Measurements from ENCODE around the gene GKN2.

Gene GKN2

DNA sequence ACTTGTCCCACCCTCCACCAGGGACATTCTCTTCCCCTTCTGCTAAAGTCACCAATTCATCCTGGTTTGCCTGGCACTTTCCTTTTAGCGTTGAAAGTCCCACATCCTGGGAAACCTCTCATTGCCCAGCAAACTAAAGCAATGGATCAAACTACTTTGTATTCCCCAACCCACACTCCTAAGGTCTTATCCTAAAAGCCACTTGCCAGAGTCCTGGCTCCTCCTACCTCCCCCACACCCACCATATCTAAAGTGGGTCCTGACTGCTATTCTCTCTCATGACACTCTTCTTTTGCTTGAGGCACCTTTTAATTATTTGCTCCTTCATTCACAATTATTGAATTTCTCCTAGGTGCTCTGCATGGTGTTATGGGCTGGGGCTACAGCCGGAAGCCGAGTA is 40.6 kb downstream of the GKN2 start:
- H3K4me3 ChIP-seq (ENCODE audit: low read depth in 1 of 2, low read length in 2 of 2) = peak overlapping the region in 1 of 2 experiments; percentile 12; a peak in 1 of 4 replicates
- H3K4me2 ChIP-seq (ENCODE audit: insufficient read depth, low read length) = peak overlapping the region; percentile 52
- ATAC-seq (ENCODE audit: insufficient read depth, low read depth) (no peak), DNase-seq (no peak)
- H2AFZ ChIP-seq (ENCODE audit: low read depth, low read length) = peak overlapping the region; percentile 4; the same call in 1 of the 2 replicates
- TF ChIP-seq, protein P1, sequence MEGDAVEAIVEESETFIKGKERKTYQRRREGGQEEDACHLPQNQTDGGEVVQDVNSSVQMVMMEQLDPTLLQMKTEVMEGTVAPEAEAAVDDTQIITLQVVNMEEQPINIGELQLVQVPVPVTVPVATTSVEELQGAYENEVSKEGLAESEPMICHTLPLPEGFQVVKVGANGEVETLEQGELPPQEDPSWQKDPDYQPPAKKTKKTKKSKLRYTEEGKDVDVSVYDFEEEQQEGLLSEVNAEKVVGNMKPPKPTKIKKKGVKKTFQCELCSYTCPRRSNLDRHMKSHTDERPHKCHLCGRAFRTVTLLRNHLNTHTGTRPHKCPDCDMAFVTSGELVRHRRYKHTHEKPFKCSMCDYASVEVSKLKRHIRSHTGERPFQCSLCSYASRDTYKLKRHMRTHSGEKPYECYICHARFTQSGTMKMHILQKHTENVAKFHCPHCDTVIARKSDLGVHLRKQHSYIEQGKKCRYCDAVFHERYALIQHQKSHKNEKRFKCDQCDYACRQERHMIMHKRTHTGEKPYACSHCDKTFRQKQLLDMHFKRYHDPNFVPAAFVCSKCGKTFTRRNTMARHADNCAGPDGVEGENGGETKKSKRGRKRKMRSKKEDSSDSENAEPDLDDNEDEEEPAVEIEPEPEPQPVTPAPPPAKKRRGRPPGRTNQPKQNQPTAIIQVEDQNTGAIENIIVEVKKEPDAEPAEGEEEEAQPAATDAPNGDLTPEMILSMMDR (IDR thresholded peaks at IDR 0.05; ENCODE audit: borderline replicate concordance, extremely low read depth, low read length, poor library complexity, severe bottlenecking) = no peak
- no peak for TF ChIP-seq EZH2 (IDR thresholded peaks at IDR 0.05; ENCODE audit: borderline replicate concordance, low read depth, low read length, severe bottlenecking)
- H3K27me3 ChIP-seq (ENCODE audit: insufficient read depth, low read length, poor library complexity) = no peaks in the 10 kb centered on the region
- peak overlapping the region; percentile 60 for H3K9ac ChIP-seq (ENCODE audit: low read depth, low read length)
- no peaks in the 10 kb centered on the region for H4K20me1 ChIP-seq (ENCODE audit: insufficient read depth, low read length)
- peaks cover 12% of the 10 kb centered on the region for H3K79me2 ChIP-seq (ENCODE audit: insufficient read depth, low read length)
- no peaks in the 10 kb centered on the region for H3K9me3 ChIP-seq (ENCODE audit: insufficient read depth, low read length, severe bottlenecking)
- H3K36me3 ChIP-seq (ENCODE audit: insufficient read depth, low read length) = no peaks in the 10 kb centered on the region
- peaks cover 86% of the 10 kb centered on the region for H3K4me1 ChIP-seq (ENCODE audit: insufficient read depth, low read length)
- H3K27ac ChIP-seq (ENCODE audit: low read length) = peak overlapping the region; percentile 95

DNA sequence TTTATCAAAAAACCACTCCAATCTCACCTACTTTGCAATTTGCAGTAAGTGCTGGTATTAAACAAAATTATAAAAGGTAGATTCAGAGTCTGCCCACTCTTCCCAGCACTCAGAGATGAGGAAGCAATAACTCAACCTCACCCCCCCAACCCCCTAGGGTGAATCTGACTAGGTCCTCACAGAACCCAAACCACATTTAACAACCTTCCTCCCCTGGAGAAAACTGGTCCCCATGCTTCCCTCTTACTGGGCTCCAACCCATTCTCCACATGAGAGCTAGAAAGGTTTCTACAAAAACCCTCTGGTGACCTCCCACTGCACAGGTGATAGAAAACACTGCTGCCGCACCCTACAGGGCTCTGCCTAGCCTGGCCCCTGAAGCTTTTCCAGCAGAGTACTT is 41.0 kb downstream of the GKN2 start:
- Histone ChIP-seq H3K4me3 (ENCODE audit: low read depth in 1 of 2, low read length in 2 of 2) (peak overlapping the region in 1 of 2 experiments; percentile 37; a peak in 2 of 4 replicates), H3K9me3 (ENCODE audit: insufficient read depth, low read length, severe bottlenecking) (no peaks in the 10 kb centered on the region), H3K27ac (ENCODE audit: low read length) (peak overlapping the region; percentile 95), H3K4me1 (ENCODE audit: insufficient read depth, low read length) (peaks cover 90% of the 10 kb centered on the region), H3K36me3 (ENCODE audit: insufficient read depth, low read length) (no peaks in the 10 kb centered on the region), H3K4me2 (ENCODE audit: insufficient read depth, low read length) (peak overlapping the region; percentile 52), H3K9ac (ENCODE audit: low read depth, low read length) (peak overlapping the region; percentile 60), H3K79me2 (ENCODE audit: insufficient read depth, low read length) (peaks cover 12% of the 10 kb centered on the region), H2AFZ (ENCODE audit: low read depth, low read length) (peak overlapping the region; percentile 4; the same call in 1 of the 2 replicates), H4K20me1 (ENCODE audit: insufficient read depth, low read length) (no peaks in the 10 kb centered on the region), H3K27me3 (ENCODE audit: insufficient read depth, low read length, poor library complexity) (no peaks in the 10 kb centered on the region)
- peak; percentile 1; the same call in 1 of the 3 replicates for ATAC-seq (ENCODE audit: insufficient read depth, low read depth)
- DNase-seq = peak; percentile 61
- TF ChIP-seq, protein P1 (IDR thresholded peaks at IDR 0.05; ENCODE audit: borderline replicate concordance, extremely low read depth, low read length, poor library complexity, severe bottlenecking) = peak; percentile 22
- TF ChIP-seq EZH2 (IDR thresholded peaks at IDR 0.05; ENCODE audit: borderline replicate concordance, low read depth, low read length, severe bottlenecking) = no peak

- H3K9ac ChIP-seq (ENCODE audit: low read depth, low read length) = peak overlapping the region; percentile 60
- TF ChIP-seq, protein P1 (IDR thresholded peaks at IDR 0.05; ENCODE audit: borderline replicate concordance, extremely low read depth, low read length, poor library complexity, severe bottlenecking) = no peak
- no peak for TF ChIP-seq EZH2 (IDR thresholded peaks at IDR 0.05; ENCODE audit: borderline replicate concordance, low read depth, low read length, severe bottlenecking)
- no peaks in the 10 kb centered on the region for H3K36me3 ChIP-seq (ENCODE audit: insufficient read depth, low read length)
- no peak for ATAC-seq (ENCODE audit: insufficient read depth, low read depth)
- no peak overlapping the region; the same call in 1 of the 2 replicates for H2AFZ ChIP-seq (ENCODE audit: low read depth, low read length)
- DNase-seq = peak; percentile 37
- no peaks in the 10 kb centered on the region for H3K27me3 ChIP-seq (ENCODE audit: insufficient read depth, low read length, poor library complexity)
- no peaks in the 10 kb centered on the region for H4K20me1 ChIP-seq (ENCODE audit: insufficient read depth, low read length)
- H3K4me1 ChIP-seq (ENCODE audit: insufficient read depth, low read length) = peaks cover 95% of the 10 kb centered on the region
- no peaks in the 10 kb centered on the region for H3K9me3 ChIP-seq (ENCODE audit: insufficient read depth, low read length, severe bottlenecking)
- peak overlapping the region; percentile 95 for H3K27ac ChIP-seq (ENCODE audit: low read length)
- H3K4me2 ChIP-seq (ENCODE audit: insufficient read depth, low read length) = peak overlapping the region; percentile 52
- peaks cover 12% of the 10 kb centered on the region for H3K79me2 ChIP-seq (ENCODE audit: insufficient read depth, low read length)
- H3K4me3 ChIP-seq (ENCODE audit: low read depth in 1 of 2, low read length in 2 of 2) = peak overlapping the region in 1 of 2 experiments; percentile 37; a peak in 2 of 4 replicates
These were observed 41.4 kb downstream of the GKN2 start for GRCh38 chr2:68911246-68911645.
